Activated naive CD8-positive, alpha-beta T cell treated with anti-CD3 and anti-CD28 coated beads, Interleukin-2, amount 50 U/mL, for 24 hours (primary cell): ENCODE measurements around the gene HSP90AB1.

Experiments used
- ATAC-seq: fragments of 150-1000 bp; cut with Tn5 transposase; one replicate; pipeline ENCODE4 v1.10.0; 2021
- DNase-seq: peaks from one replicate; pipeline ENCODE4 v3.0.0; 2021
- H3K27ac Mint-ChIP-seq: one replicate; pipeline ENCODE4 v1.8.0; 2021; ENCODE audit warnings: mild to moderate bottlenecking, mixed read lengths
- H3K27me3 Mint-ChIP-seq: one replicate; pipeline ENCODE4 v1.8.0; 2021; ENCODE audit warnings: mixed read lengths
- H3K36me3 Mint-ChIP-seq: one replicate; pipeline ENCODE4 v1.8.0; 2021; ENCODE audit warnings: low read depth, mixed read lengths
- H3K4me1 Mint-ChIP-seq: one replicate; pipeline ENCODE4 v1.8.0; 2021; ENCODE audit warnings: mixed read lengths
- H3K4me3 Mint-ChIP-seq: one replicate; pipeline ENCODE4 v1.8.0; 2021; ENCODE audit warnings: mild to moderate bottlenecking, moderate library complexity, mixed read lengths
- H3K9me3 Mint-ChIP-seq: one replicate; pipeline ENCODE4 v1.8.0; 2021; ENCODE audit warnings: mixed read lengths

Gene HSP90AB1

GRCh38 chr6:44284867-44285266 lies 38.0 kb downstream of the HSP90AB1 start:
- H3K36me3 Mint-ChIP-seq = no peaks in the 10 kb centered on the region

GRCh38 chr6:44285552-44286284 lies 38.8 kb downstream of the HSP90AB1 start:
- DNase-seq (no peak), ATAC-seq (no peak)
- H3K9me3 Mint-ChIP-seq = no peaks in the 10 kb centered on the region
- H3K27me3 Mint-ChIP-seq = peaks cover 45% of the 10 kb centered on the region
- no peaks in the 10 kb centered on the region for H3K4me1 Mint-ChIP-seq
- no peaks in the 10 kb centered on the region for H3K36me3 Mint-ChIP-seq
- H3K27ac Mint-ChIP-seq = no peak overlapping the region
- no peak overlapping the region for H3K4me3 Mint-ChIP-seq

More at GRCh38 chr6:44284867-44285266, 38.0 kb downstream of the HSP90AB1 start:
- H3K27ac Mint-ChIP-seq = no peak overlapping the region
- H3K27me3 Mint-ChIP-seq = peaks cover 44% of the 10 kb centered on the region
- no peaks in the 10 kb centered on the region for H3K4me1 Mint-ChIP-seq
- H3K9me3 Mint-ChIP-seq = no peaks in the 10 kb centered on the region
- H3K4me3 Mint-ChIP-seq = no peak overlapping the region
- DNase-seq (no peak), ATAC-seq (no peak)

GRCh38 chr6:44286285-44286565 lies 39.3 kb downstream of the HSP90AB1 start:
- Mint-ChIP-seq H3K4me3 (no peak overlapping the region), H3K36me3 (no peaks in the 10 kb centered on the region), H3K27ac (no peak overlapping the region), H3K9me3 (no peaks in the 10 kb centered on the region), H3K4me1 (no peaks in the 10 kb centered on the region), H3K27me3 (peaks cover 49% of the 10 kb centered on the region)
- DNase-seq (no peak), ATAC-seq (no peak)

GRCh38 chr6:44286747-44287146 lies 39.8 kb downstream of the HSP90AB1 start:
- ATAC-seq (no peak), DNase-seq (no peak)
- Mint-ChIP-seq H3K4me1 (no peaks in the 10 kb centered on the region), H3K9me3 (no peaks in the 10 kb centered on the region), H3K4me3 (no peak overlapping the region), H3K27me3 (peaks cover 53% of the 10 kb centered on the region), H3K27ac (no peak overlapping the region), H3K36me3 (no peaks in the 10 kb centered on the region)

- peaks cover 62% of the 10 kb centered on the region for H3K27me3 Mint-ChIP-seq
- no peak for ATAC-seq
- H3K36me3 Mint-ChIP-seq = no peaks in the 10 kb centered on the region
- no peak for DNase-seq
- H3K9me3 Mint-ChIP-seq = no peaks in the 10 kb centered on the region
- H3K27ac Mint-ChIP-seq = no peak overlapping the region
- no peaks in the 10 kb centered on the region for H3K4me1 Mint-ChIP-seq
- H3K4me3 Mint-ChIP-seq = no peak overlapping the region
These were observed 42.9 kb downstream of the HSP90AB1 start for GRCh38 chr6:44289726-44290260.

- no peak for ATAC-seq
- H3K36me3 Mint-ChIP-seq = no peaks in the 10 kb centered on the region
These were observed 44.9 kb downstream of the HSP90AB1 start for GRCh38 chr6:44291841-44292240.

GRCh38 chr6:44292661-44293365 lies 45.9 kb downstream of the HSP90AB1 start:
- peaks cover 70% of the 10 kb centered on the region for H3K27me3 Mint-ChIP-seq
- H3K27ac Mint-ChIP-seq = no peak overlapping the region
- H3K9me3 Mint-ChIP-seq = no peaks in the 10 kb centered on the region
- no peaks in the 10 kb centered on the region for H3K36me3 Mint-ChIP-seq
- peaks cover 2% of the 10 kb centered on the region for H3K4me1 Mint-ChIP-seq
- ATAC-seq (no peak), DNase-seq (no peak)
- H3K4me3 Mint-ChIP-seq = no peak overlapping the region

More at GRCh38 chr6:44291841-44292240, 44.9 kb downstream of the HSP90AB1 start:
- peaks cover 72% of the 10 kb centered on the region for H3K27me3 Mint-ChIP-seq
- no peak for DNase-seq
- no peak overlapping the region for H3K4me3 Mint-ChIP-seq
- no peak overlapping the region for H3K27ac Mint-ChIP-seq
- no peaks in the 10 kb centered on the region for H3K9me3 Mint-ChIP-seq
- no peaks in the 10 kb centered on the region for H3K4me1 Mint-ChIP-seq

GRCh38 chr6:44294832-44295791 lies 48.2 kb downstream of the HSP90AB1 start:
- Mint-ChIP-seq H3K4me3 (no peak overlapping the region), H3K27ac (no peak overlapping the region), H3K4me1 (peaks cover 5% of the 10 kb centered on the region), H3K9me3 (no peaks in the 10 kb centered on the region), H3K27me3 (peaks cover 58% of the 10 kb centered on the region), H3K36me3 (peaks cover 5% of the 10 kb centered on the region)
- DNase-seq = no peak
- ATAC-seq = no peak

GRCh38 chr6:44297063-44298038 lies 50.5 kb downstream of the HSP90AB1 start:
- no peak overlapping the region for H3K27ac Mint-ChIP-seq
- H3K4me1 Mint-ChIP-seq = peaks cover 5% of the 10 kb centered on the region
- peak; percentile 63 for ATAC-seq
- peaks cover 39% of the 10 kb centered on the region for H3K27me3 Mint-ChIP-seq
- peak overlapping the region; percentile 26 for H3K4me3 Mint-ChIP-seq
- H3K9me3 Mint-ChIP-seq = no peaks in the 10 kb centered on the region
- DNase-seq = peak; percentile 64
- peaks cover 17% of the 10 kb centered on the region for H3K36me3 Mint-ChIP-seq

GRCh38 chr6:44298055-44298803 lies 51.3 kb downstream of the HSP90AB1 start:
- ATAC-seq (peak; percentile 3), DNase-seq (no peak)
- Mint-ChIP-seq H3K4me1 (peaks cover 5% of the 10 kb centered on the region), H3K27me3 (peaks cover 32% of the 10 kb centered on the region), H3K9me3 (no peaks in the 10 kb centered on the region), H3K27ac (no peak overlapping the region), H3K36me3 (peaks cover 17% of the 10 kb centered on the region), H3K4me3 (peak overlapping the region; percentile 26)

- peaks cover 17% of the 10 kb centered on the region for H3K36me3 Mint-ChIP-seq
- H3K27ac Mint-ChIP-seq = peak overlapping the region; percentile 14
- H3K4me3 Mint-ChIP-seq = no peak overlapping the region
- no peak for DNase-seq
- H3K9me3 Mint-ChIP-seq = no peaks in the 10 kb centered on the region
- no peak for ATAC-seq
- H3K4me1 Mint-ChIP-seq = peaks cover 5% of the 10 kb centered on the region
- H3K27me3 Mint-ChIP-seq = peaks cover 27% of the 10 kb centered on the region
These were observed 52.0 kb downstream of the HSP90AB1 start for GRCh38 chr6:44298864-44299263.

- Mint-ChIP-seq H3K27me3 (peaks cover 17% of the 10 kb centered on the region), H3K27ac (no peak overlapping the region), H3K9me3 (no peaks in the 10 kb centered on the region), H3K4me3 (no peak overlapping the region), H3K4me1 (peaks cover 5% of the 10 kb centered on the region), H3K36me3 (peaks cover 18% of the 10 kb centered on the region)
- ATAC-seq (no peak), DNase-seq (no peak)
These were observed 53.5 kb downstream of the HSP90AB1 start for GRCh38 chr6:44300292-44300823.

- Mint-ChIP-seq H3K9me3 (no peaks in the 10 kb centered on the region), H3K27ac (no peak overlapping the region), H3K4me1 (peaks cover 5% of the 10 kb centered on the region), H3K27me3 (peaks cover 12% of the 10 kb centered on the region), H3K4me3 (no peak overlapping the region), H3K36me3 (peaks cover 21% of the 10 kb centered on the region)
- no peak for ATAC-seq
- DNase-seq = no peak
These were observed 54.2 kb downstream of the HSP90AB1 start for GRCh38 chr6:44301106-44301505.
